HepG2 (cell line): ENCODE results near the gene ATPAF2. TPM values are rescaled to one million over a fixed set of nuclear protein-coding genes. Genes with fewer than 3 reads are reported as not detected.

Source experiments
- ATAC-seq: fragments of 200-7000 bp; cut with Tn5 transposase; 3 replicates; pipeline ENCODE4 v1.9.1; 2020; ENCODE audit warnings: mild to moderate bottlenecking, moderate library complexity
- BruUV-seq: library from RNA; stranded (reverse); fragments of 400-500 nt; replicated peaks from 2 replicates; lab custom pipeline; 2021; lab: Mats Ljungman, UMichigan
- CTCF ChIA-PET: fragments of 300-600 bp; formaldehyde crosslinking; extraction: SDS; loops from one replicate; lab custom pipeline; 2021; ENCODE audit warnings: low total read pairs, inconsistent platforms, low intra/inter-chr PET ratio; lab: Yijun Ruan, JAX
- POLR2A ChIA-PET: fragments of 350-600 bp; sonication (Branson Sonifier 250); formaldehyde crosslinking; loops from one replicate; lab custom pipeline; 2020; ENCODE audit warnings: antibody characterized with exemption, inconsistent platforms; lab: Yijun Ruan, JAX
- DNase-seq: peaks from one replicate; pipeline ENCODE4 v3.0.0-alpha.2; 2015; ENCODE audit warnings: low spot score
- FAIRE-seq: peaks from 3 replicates; lab custom pipeline; 2011; peaks lifted over from hg19 to GRCh38; lab: Jason Lieb, UNC
- H2AFZ ChIP-seq: one replicate; pipeline ENCODE4 v1.6.1; 2011; ENCODE audit warnings: low read length, inconsistent platforms
- H3K27ac ChIP-seq: fragments of 300-600 bp; 3 replicates; pipeline ENCODE4 v1.8.0; 2011; ENCODE audit warnings: mixed run types, mild to moderate bottlenecking, mixed read lengths, low read length, inconsistent platforms; ENCODE audit not compliant: insufficient read depth; ENCODE audit errors: extremely low read length
- H3K27me3 ChIP-seq, 2 experiments: fragments of 200-600 bp in 1 of 2; 2 replicates in 1 of 2; 3 replicates in 1 of 2; pipeline versions ENCODE4 v1.6.0 to v1.8.0; 2011; ENCODE audit warnings: low read length in 2 of 2, mild to moderate bottlenecking in 2 of 2, moderate library complexity in 2 of 2, inconsistent platforms in 1 of 2; ENCODE audit not compliant: insufficient read depth in 2 of 2, control insufficient read depth in 1 of 2
- H3K36me3 ChIP-seq, 2 experiments: fragments of 200-600 bp in 1 of 2; replicated peaks in 1 of 2; 2 replicates in 1 of 2; 3 replicates in 1 of 2; pipeline versions ENCODE4 v1.5.1 to v1.8.0; 2011; ENCODE audit warnings: low read length in 2 of 2, inconsistent platforms in 1 of 2; ENCODE audit not compliant: insufficient read depth in 2 of 2, control insufficient read depth in 1 of 2
- H3K4me1 ChIP-seq: 2 replicates; pipeline ENCODE4 v1.5.1; 2012; ENCODE audit warnings: low read length, inconsistent platforms; ENCODE audit not compliant: insufficient read depth
- H3K4me2 ChIP-seq: 2 replicates; pipeline ENCODE4 v1.6.0; 2011; ENCODE audit warnings: low read depth, low read length, inconsistent platforms
- H3K4me3 ChIP-seq, 3 experiments: fragments of 200-600 bp in 1 of 3; sonication (generic), shearing (Covaris generic) in 1 of 3; replicated peaks in 1 of 3; 2 replicates each; pipeline ENCODE4 v1.5.1; 2011 to 2016; ENCODE audit warnings: low read length in 3 of 3, inconsistent platforms in 2 of 3, low read depth in 2 of 3, mild to moderate bottlenecking in 2 of 3, control low read depth in 1 of 3, mixed read lengths in 1 of 3; ENCODE audit not compliant: insufficient read depth in 1 of 3
- H3K79me2 ChIP-seq: one replicate; pipeline ENCODE4 v1.6.1; 2011; ENCODE audit warnings: low read length, inconsistent platforms; ENCODE audit not compliant: insufficient read depth
- H3K9ac ChIP-seq: 2 replicates; pipeline ENCODE4 v1.6.0; 2011; ENCODE audit warnings: mild to moderate bottlenecking, low read depth, low read length, inconsistent platforms; ENCODE audit not compliant: insufficient read depth
- H3K9me3 ChIP-seq: 2 replicates; pipeline ENCODE4 v1.5.1; 2012; ENCODE audit warnings: mild to moderate bottlenecking, low read length
- H4K20me1 ChIP-seq: 2 replicates; pipeline ENCODE4 v1.6.0; 2011; ENCODE audit warnings: inconsistent platforms, mild to moderate bottlenecking, low read length, moderate library complexity; ENCODE audit not compliant: insufficient read depth
- EHMT2 ChIP-seq: fragments of 200-600 bp; sonication (generic); IDR thresholded peaks from 2 replicates; pipeline ENCODE4 v1.7.0; 2017; ENCODE audit warnings: antibody characterized with exemption, low read depth, low read length, borderline replicate concordance
- FOSL2 ChIP-seq: sonication (generic); formaldehyde crosslinking; IDR thresholded peaks from 2 replicates; pipeline ENCODE4 v1.4.0; 2020; ENCODE audit warnings: missing genetic modification reagents
- HNF4A ChIP-seq: sonication (generic); formaldehyde crosslinking; IDR thresholded peaks from 2 replicates; pipeline ENCODE4 v1.4.0; 2020; ENCODE audit warnings: missing genetic modification reagents
- HOXD1 ChIP-seq: sonication (generic); formaldehyde crosslinking; IDR thresholded peaks from 2 replicates; pipeline ENCODE4 v1.5.0; 2020; ENCODE audit warnings: missing genetic modification reagents
- KDM2A ChIP-seq: sonication (generic); formaldehyde crosslinking; IDR thresholded peaks from 2 replicates; pipeline ENCODE4 v1.4.0; 2020; ENCODE audit warnings: low read depth, missing genetic modification reagents, borderline replicate concordance
- KLF11 ChIP-seq: IDR thresholded peaks from 2 replicates; pipeline ENCODE4 v1.6.1; 2016; ENCODE audit warnings: missing compliant biosample characterization
- PHF8 ChIP-seq: sonication (generic); formaldehyde crosslinking; IDR thresholded peaks from 2 replicates; pipeline ENCODE4 v1.5.0; 2020; ENCODE audit warnings: missing genetic modification reagents
- POLR2AphosphoS2 ChIP-seq: IDR thresholded peaks from 2 replicates; pipeline ENCODE4 v1.6.1; 2011; ENCODE audit warnings: low read depth, low read length, improper control_type of control experiment
- SP140L ChIP-seq: sonication (generic); formaldehyde crosslinking; IDR thresholded peaks from 2 replicates; pipeline ENCODE4 v1.4.0; 2020; ENCODE audit warnings: missing genetic modification reagents, borderline replicate concordance
- ZNF282 ChIP-seq: fragments of 450-650 bp; IDR thresholded peaks from 2 replicates; pipeline ENCODE4 v1.6.1; 2018; ENCODE audit not compliant: partially characterized antibody
- ZNF484 ChIP-seq: sonication (generic); formaldehyde crosslinking; IDR thresholded peaks from 2 replicates; pipeline ENCODE4 v1.5.1; 2020; ENCODE audit warnings: mild to moderate bottlenecking, low read depth, missing genetic modification reagents, borderline replicate concordance
- ZNF512B ChIP-seq: sonication (generic); formaldehyde crosslinking; IDR thresholded peaks from 2 replicates; pipeline ENCODE4 v1.5.1; 2020; ENCODE audit warnings: missing genetic modification reagents, mild to moderate bottlenecking, borderline replicate concordance
- ZNF784 ChIP-seq: sonication (generic); formaldehyde crosslinking; IDR thresholded peaks from 2 replicates; pipeline ENCODE4 v1.5.1; 2020; ENCODE audit warnings: missing genetic modification reagents, mild to moderate bottlenecking, borderline replicate concordance
- WGBS: methylation state at CpG from one replicate; pipeline ENCODE4 v1.1.6; 2017; ENCODE audit warnings: low lambda C conversion rate; 5-methylcytosine and 5-hydroxymethylcytosine counted together
- in situ Hi-C: cut with HindIII; loops from 2 replicates; pipeline ENCODE4 v1.10.0; 2017; ENCODE audit warnings: low pct_unique_long_range_greater_than_20kb; ENCODE audit not compliant: extremely low pct_ligation_motif_present
- intact Hi-C: fragments of 100-400 bp; cut with micrococcal nuclease; formaldehyde crosslinking; loops from one replicate; pipeline ENCODE4 v1.10.0; 2022; ENCODE audit not compliant: unreplicated experiment
- polyA plus RNA-seq, 8 experiments: library from polyadenylated mRNA; depleted of rRNA in 3 of 8; stranded (reverse) in 7 of 8; unstranded in 1 of 8; fragments of >200 nt; fragmentation: Illumina TruSeq in 4 of 8; extraction: Trizol in 4 of 8; gene quantifications; 2 replicates each; pipeline versions ENCODE4 v1.2.1 to v1.2.3, GENCODE V29; 2011 to 2016; ENCODE audit warnings: low read depth in 4 of 8, missing spikeins in 1 of 8, mixed read lengths in 1 of 8; ENCODE audit not compliant: insufficient read depth in 1 of 8
- total RNA-seq, 5 experiments: library from RNA; depleted of rRNA; stranded (reverse); fragments of >200 nt; fragmentation: Illumina TruSeq; extraction: Trizol; gene quantifications; 2 replicates each; pipeline ENCODE4 v1.2.3, GENCODE V29; 2016; ENCODE audit warnings: low read depth in 1 of 5
- TF ChIP-seq, protein P1 (sequence below): sonication (generic); formaldehyde crosslinking; IDR thresholded peaks from 2 replicates; pipeline ENCODE4 v1.9.0; 2021; ENCODE audit warnings: missing genetic modification reagents, mild to moderate bottlenecking, borderline replicate concordance
- TF ChIP-seq, protein P2 (sequence below): sonication (generic); formaldehyde crosslinking; IDR thresholded peaks from 2 replicates; pipeline ENCODE4 v1.4.0; 2020; ENCODE audit warnings: missing genetic modification reagents

Gene ATPAF2
- total and polyA plus RNA-seq, 2 of the 13 experiments (the other 11 are each of a cell fraction or from before 2014, with no cell fraction given), result 15.0 to 16.5 TPM

- no peak overlapping the region for H3K4me3 ChIP-seq
- ChIA-PET CTCF (no interaction called here), POLR2A (no interaction called here)
- no peaks in the 10 kb centered on the region for H3K27me3 ChIP-seq
- BruUV-seq, result no TSS peak
- H3K4me2 ChIP-seq, result no peak overlapping the region
- H3K9ac ChIP-seq, result no peak overlapping the region
- H3K27ac ChIP-seq, result no peak overlapping the region
- no peaks in the 10 kb centered on the region for H3K9me3 ChIP-seq
- FAIRE-seq (no peak), DNase-seq (no peak), ATAC-seq (no peak)
- peaks cover 30% of the 10 kb centered on the region for H3K4me1 ChIP-seq
- H3K36me3 ChIP-seq, result peaks cover 0 to 8% of the 10 kb centered on the region in 2 experiments; a peak in 4 of 5 replicates
- in situ Hi-C loops (loop anchor here (25.0 kb wide), 1 partner anchor 93 kb away; the partner anchor contains the start of gene MYO15A), intact Hi-C loops (no loop called here)
- H4K20me1 ChIP-seq, result no peaks in the 10 kb centered on the region
- WGBS, result 92% methylated on average over 2 of the region's 2 CpGs
- no peaks in the 10 kb centered on the region for H3K79me2 ChIP-seq
- H2AFZ ChIP-seq, result no peak overlapping the region
- TF ChIP-seq, protein P1, sequence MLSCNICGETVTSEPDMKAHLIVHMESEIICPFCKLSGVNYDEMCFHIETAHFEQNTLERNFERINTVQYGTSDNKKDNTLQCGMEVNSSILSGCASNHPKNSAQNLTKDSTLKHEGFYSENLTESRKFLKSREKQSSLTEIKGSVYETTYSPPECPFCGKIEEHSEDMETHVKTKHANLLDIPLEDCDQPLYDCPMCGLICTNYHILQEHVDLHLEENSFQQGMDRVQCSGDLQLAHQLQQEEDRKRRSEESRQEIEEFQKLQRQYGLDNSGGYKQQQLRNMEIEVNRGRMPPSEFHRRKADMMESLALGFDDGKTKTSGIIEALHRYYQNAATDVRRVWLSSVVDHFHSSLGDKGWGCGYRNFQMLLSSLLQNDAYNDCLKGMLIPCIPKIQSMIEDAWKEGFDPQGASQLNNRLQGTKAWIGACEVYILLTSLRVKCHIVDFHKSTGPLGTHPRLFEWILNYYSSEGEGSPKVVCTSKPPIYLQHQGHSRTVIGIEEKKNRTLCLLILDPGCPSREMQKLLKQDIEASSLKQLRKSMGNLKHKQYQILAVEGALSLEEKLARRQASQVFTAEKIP (CRISPR knock-in tag), result no peak
- TF ChIP-seq, protein P2, sequence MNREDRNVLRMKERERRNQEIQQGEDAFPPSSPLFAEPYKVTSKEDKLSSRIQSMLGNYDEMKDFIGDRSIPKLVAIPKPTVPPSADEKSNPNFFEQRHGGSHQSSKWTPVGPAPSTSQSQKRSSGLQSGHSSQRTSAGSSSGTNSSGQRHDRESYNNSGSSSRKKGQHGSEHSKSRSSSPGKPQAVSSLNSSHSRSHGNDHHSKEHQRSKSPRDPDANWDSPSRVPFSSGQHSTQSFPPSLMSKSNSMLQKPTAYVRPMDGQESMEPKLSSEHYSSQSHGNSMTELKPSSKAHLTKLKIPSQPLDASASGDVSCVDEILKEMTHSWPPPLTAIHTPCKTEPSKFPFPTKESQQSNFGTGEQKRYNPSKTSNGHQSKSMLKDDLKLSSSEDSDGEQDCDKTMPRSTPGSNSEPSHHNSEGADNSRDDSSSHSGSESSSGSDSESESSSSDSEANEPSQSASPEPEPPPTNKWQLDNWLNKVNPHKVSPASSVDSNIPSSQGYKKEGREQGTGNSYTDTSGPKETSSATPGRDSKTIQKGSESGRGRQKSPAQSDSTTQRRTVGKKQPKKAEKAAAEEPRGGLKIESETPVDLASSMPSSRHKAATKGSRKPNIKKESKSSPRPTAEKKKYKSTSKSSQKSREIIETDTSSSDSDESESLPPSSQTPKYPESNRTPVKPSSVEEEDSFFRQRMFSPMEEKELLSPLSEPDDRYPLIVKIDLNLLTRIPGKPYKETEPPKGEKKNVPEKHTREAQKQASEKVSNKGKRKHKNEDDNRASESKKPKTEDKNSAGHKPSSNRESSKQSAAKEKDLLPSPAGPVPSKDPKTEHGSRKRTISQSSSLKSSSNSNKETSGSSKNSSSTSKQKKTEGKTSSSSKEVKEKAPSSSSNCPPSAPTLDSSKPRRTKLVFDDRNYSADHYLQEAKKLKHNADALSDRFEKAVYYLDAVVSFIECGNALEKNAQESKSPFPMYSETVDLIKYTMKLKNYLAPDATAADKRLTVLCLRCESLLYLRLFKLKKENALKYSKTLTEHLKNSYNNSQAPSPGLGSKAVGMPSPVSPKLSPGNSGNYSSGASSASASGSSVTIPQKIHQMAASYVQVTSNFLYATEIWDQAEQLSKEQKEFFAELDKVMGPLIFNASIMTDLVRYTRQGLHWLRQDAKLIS (CRISPR knock-in tag), result no peak
- TF ChIP-seq KDM2A (no peak), HNF4A (CRISPR knock-in tag) (no peak), ZNF784 (CRISPR knock-in tag) (no peak), SP140L (CRISPR knock-in tag) (no peak), KLF11 (CRISPR knock-in tag) (no peak), POLR2AphosphoS2 (no peak), HOXD1 (no peak), EHMT2 (no peak), PHF8 (CRISPR knock-in tag) (no peak), ZNF282 (no peak), ZNF512B (CRISPR knock-in tag) (no peak), FOSL2 (CRISPR knock-in tag) (no peak), ZNF484 (CRISPR knock-in tag) (no peak)
These were observed 19.2 kb downstream of the ATPAF2 start for GRCh38 chr17:18019838-18020154.
